ENCODE data around the gene CA5B.
"Not testable (repeated sequence)": the region's sequence is repeated elsewhere in the genome, so short reads cannot be mapped to it uniquely, and the experiment has no call there.

The CA5B gene

DNA sequence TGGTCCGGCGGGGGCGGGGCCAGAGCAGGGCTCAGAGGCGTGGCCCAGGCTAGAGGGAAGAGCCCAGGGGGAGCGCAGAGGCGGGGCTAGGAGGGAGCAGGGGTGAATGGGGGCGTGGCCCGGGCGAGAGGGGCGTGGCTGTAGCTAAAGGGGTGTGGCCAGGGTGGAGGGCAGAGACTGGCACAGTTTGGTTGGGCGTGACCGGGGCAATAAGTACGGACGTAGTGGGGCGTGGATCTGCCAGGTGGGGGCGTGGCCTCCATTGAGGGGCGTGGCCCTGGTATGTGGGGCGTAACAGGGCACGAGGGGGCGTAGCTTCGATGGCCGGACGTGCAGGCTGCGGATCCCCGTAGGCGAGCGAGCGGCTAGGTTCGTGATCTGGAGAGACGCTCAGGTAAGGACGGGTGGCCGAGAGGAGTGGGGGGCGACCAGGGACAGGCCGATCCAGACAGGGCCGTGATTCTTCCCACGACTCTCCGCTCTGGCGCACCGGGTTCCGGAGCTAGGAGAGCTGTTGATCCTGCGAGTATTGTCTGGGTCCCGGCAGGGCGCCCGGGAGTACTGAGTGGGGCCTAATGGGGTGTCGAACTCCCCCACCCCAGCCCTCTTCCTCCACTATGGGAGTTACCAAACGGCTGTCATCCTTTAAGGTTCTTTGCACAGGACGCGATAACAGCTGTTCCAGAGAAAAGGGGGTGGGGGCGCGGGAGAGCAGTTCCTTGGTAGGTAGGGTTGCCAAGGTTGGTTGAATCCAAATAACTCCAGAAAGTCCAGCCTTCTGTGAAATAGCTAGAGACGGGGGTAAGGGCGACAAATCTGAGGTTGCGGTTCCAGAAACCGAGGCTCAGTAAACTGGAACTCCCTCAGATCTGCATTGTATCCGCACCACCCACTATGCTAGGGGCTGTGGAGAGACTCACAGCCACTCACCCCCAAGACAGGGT, at the start of gene CA5B:
CA5B (plus strand) TSS at position 312 of the 944 bp plus-strand sequence. CDS start 11,754 bp downstream, outside the sequence.
- no peaks in the 10 kb centered on the region for H3K9me3 ChIP-seq (ENCODE audit: control insufficient read depth, low read length)
- DNase-seq (ENCODE audit: low read depth) = peak; percentile 88
- peak within 1 kb of the TSS; percentile 47 for H3K9ac ChIP-seq (ENCODE audit: low read length)
- H3K4me3 ChIP-seq (ENCODE audit: low read length) = peak within 1 kb of the TSS; percentile 71
- no peaks in the 10 kb centered on the region for H3K27me3 ChIP-seq (replicated peaks; ENCODE audit: control insufficient read depth, insufficient read depth, low read length)
- peaks cover 11% of the 10 kb centered on the region for H3K36me3 ChIP-seq (ENCODE audit: control insufficient read depth, insufficient read depth, low read length, severe bottlenecking)
- peaks cover 27% of the 10 kb centered on the region for H3K4me1 ChIP-seq (ENCODE audit: control insufficient read depth, insufficient read depth, low read length)

GRCh38 chrX:15694941-15695451, 43.1 kb upstream of the CA5B start:
- H3K9ac ChIP-seq (ENCODE audit: low read length) = no peak overlapping the region
- H3K9me3 ChIP-seq (ENCODE audit: control insufficient read depth, low read length) = no peaks in the 10 kb centered on the region
- DNase-seq (ENCODE audit: low read depth) = no peak
- H3K4me3 ChIP-seq (ENCODE audit: low read length) = no peak overlapping the region
- H3K36me3 ChIP-seq (ENCODE audit: control insufficient read depth, insufficient read depth, low read length, severe bottlenecking) = peaks cover 67% of the 10 kb centered on the region
- H3K27me3 ChIP-seq (replicated peaks; ENCODE audit: control insufficient read depth, insufficient read depth, low read length) = no peaks in the 10 kb centered on the region
- H3K4me1 ChIP-seq (ENCODE audit: control insufficient read depth, insufficient read depth, low read length) = no peaks in the 10 kb centered on the region

DNA sequence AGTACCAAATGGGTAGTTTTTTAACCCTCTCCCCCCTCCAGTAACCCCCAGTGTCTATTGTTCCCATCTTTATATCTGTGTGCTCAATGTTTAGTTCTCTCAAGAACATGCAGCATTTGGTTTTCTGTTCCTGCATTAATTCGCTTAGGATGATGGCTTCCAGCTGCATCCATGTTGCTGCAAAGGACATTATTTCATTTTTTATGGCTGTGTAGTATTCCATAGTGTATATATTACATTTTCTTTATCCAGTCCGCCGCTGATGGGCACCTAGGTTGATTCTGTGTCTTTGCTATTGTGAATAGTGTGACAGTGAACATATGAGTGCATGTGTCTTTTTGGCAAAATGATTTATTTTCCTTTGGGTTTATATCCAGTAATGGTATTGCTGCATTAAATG, 41.6 kb upstream of the CA5B start:
- Histone ChIP-seq H3K9ac (ENCODE audit: low read length) (no peak overlapping the region), H3K36me3 (ENCODE audit: control insufficient read depth, insufficient read depth, low read length, severe bottlenecking) (peaks cover 61% of the 10 kb centered on the region), H3K4me3 (ENCODE audit: low read length) (no peak overlapping the region), H3K27me3 (replicated peaks; ENCODE audit: control insufficient read depth, insufficient read depth, low read length) (no peaks in the 10 kb centered on the region), H3K9me3 (ENCODE audit: control insufficient read depth, low read length) (no peaks in the 10 kb centered on the region), H3K4me1 (ENCODE audit: control insufficient read depth, insufficient read depth, low read length) (no peaks in the 10 kb centered on the region)
- DNase-seq (ENCODE audit: low read depth) = no peak

DNA sequence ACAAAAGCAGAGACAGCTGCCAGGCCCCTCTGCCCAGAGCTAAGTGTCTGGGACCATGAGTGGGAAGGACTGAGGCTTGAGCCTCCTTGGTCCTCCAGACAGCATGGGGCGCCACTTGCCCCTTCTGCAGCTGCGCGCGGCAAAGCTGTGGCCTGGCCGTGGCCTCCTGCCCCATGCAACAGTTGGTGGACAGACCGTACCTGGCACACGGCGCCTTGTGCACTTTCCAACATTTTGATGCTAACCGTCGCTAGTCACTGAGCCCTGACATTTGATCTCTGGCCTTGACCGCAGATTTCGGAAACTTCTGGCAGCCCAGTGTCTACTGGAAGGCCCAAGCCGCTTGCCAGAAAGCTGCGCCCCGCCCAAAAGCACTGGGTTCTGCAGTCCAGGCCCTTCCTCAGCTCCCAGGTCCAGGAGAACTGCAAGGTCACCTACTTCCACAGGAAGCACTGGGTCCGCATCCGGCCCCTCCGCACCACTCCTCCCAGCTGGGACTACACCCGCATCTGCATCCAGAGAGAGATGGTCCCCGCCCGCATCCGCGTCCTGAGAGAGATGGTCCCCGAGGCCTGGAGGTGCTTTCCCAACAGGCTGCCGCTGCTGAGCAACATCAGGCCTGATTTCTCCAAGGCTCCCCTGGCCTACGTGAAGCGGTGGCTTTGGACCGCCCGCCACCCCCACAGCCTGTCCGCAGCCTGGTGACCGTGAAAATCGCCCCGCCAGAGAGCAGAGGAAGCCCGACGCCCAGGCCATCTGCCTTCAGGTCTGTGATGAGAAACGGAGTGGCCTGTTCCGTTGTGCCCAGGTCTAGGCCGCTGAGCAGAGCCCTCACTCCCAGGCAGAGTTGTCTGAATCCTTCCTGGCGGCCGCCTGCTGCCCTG, 35.3 kb upstream of the CA5B start:
- H3K36me3 ChIP-seq (ENCODE audit: control insufficient read depth, insufficient read depth, low read length, severe bottlenecking) = peaks cover 28% of the 10 kb centered on the region
- H3K27me3 ChIP-seq (replicated peaks; ENCODE audit: control insufficient read depth, insufficient read depth, low read length) = no peaks in the 10 kb centered on the region
- no peak overlapping the region for H3K9ac ChIP-seq (ENCODE audit: low read length)
- H3K4me1 ChIP-seq (ENCODE audit: control insufficient read depth, insufficient read depth, low read length) = no peaks in the 10 kb centered on the region
- DNase-seq (ENCODE audit: low read depth) = no peak
- H3K9me3 ChIP-seq (ENCODE audit: control insufficient read depth, low read length) = no peaks in the 10 kb centered on the region
- no peak overlapping the region for H3K4me3 ChIP-seq (ENCODE audit: low read length)

DNA sequence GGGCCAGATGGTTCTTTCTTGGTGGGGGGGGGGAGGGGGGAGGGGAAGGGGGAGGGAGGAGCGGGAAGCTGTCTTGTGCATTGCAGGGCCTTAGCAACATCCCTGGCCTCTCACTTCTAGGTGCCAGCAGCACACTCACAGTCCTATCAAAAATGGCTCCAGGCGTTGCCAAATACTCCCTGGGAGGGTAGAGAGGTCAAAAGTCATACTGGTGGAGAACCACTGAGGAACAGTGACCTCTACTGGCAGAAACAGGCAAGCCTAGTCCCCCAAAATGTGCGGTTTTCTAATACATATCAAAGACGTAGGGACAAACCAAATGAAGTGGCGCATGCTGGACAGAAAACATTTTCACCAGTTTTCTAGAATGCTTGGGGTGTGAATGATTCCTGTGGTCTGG, 34.3 kb upstream of the CA5B start:
- H3K36me3 ChIP-seq (ENCODE audit: control insufficient read depth, insufficient read depth, low read length, severe bottlenecking) = peaks cover 26% of the 10 kb centered on the region
- H3K27me3 ChIP-seq (replicated peaks; ENCODE audit: control insufficient read depth, insufficient read depth, low read length); H3K9ac ChIP-seq (ENCODE audit: low read length); H3K9me3 ChIP-seq (ENCODE audit: control insufficient read depth, low read length); H3K4me3 ChIP-seq (ENCODE audit: low read length); H3K4me1 ChIP-seq (ENCODE audit: control insufficient read depth, insufficient read depth, low read length); DNase-seq (ENCODE audit: low read depth): not testable (repeated sequence)

- not testable (repeated sequence) for H3K4me3 ChIP-seq (ENCODE audit: low read length); H3K9ac ChIP-seq (ENCODE audit: low read length); H3K4me1 ChIP-seq (ENCODE audit: control insufficient read depth, insufficient read depth, low read length); H3K27me3 ChIP-seq (replicated peaks; ENCODE audit: control insufficient read depth, insufficient read depth, low read length); DNase-seq (ENCODE audit: low read depth); H3K9me3 ChIP-seq (ENCODE audit: control insufficient read depth, low read length)
- peaks cover 26% of the 10 kb centered on the region for H3K36me3 ChIP-seq (ENCODE audit: control insufficient read depth, insufficient read depth, low read length, severe bottlenecking)
Observed at GRCh38 chrX:15704273-15704672, 33.8 kb upstream of the CA5B start.

DNA sequence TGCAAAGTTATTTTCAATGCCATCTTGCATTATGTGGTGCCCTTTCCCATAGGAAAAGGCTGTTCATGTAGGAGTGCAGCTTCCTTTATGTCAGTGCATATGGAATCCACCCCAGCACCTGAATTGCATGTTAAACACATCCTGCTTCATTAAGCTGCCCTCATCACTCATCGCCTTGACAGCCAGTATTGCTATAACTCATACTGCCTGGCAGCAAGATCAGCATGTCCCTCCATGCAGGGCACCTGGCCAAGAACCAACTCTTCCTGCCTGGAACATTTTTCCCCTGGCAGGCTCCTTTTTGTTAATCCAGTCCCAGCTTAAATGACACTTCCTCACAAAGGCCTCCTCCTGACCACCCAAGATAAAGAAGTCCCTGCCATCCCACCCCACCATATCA, 23.5 kb upstream of the CA5B start:
- H3K36me3 ChIP-seq (ENCODE audit: control insufficient read depth, insufficient read depth, low read length, severe bottlenecking) = peaks cover 4% of the 10 kb centered on the region
- H3K4me3 ChIP-seq (ENCODE audit: low read length) = no peak overlapping the region
- no peaks in the 10 kb centered on the region for H3K9me3 ChIP-seq (ENCODE audit: control insufficient read depth, low read length)
- H3K9ac ChIP-seq (ENCODE audit: low read length) = no peak overlapping the region
- H3K4me1 ChIP-seq (ENCODE audit: control insufficient read depth, insufficient read depth, low read length) = peaks cover 6% of the 10 kb centered on the region
- no peaks in the 10 kb centered on the region for H3K27me3 ChIP-seq (replicated peaks; ENCODE audit: control insufficient read depth, insufficient read depth, low read length)
- DNase-seq (ENCODE audit: low read depth) = no peak

GRCh38 chrX:15718283-15718970, 19.6 kb upstream of the CA5B start:
- peaks cover 4% of the 10 kb centered on the region for H3K36me3 ChIP-seq (ENCODE audit: control insufficient read depth, insufficient read depth, low read length, severe bottlenecking)
- no peak overlapping the region for H3K9ac ChIP-seq (ENCODE audit: low read length)
- no peaks in the 10 kb centered on the region for H3K27me3 ChIP-seq (replicated peaks; ENCODE audit: control insufficient read depth, insufficient read depth, low read length)
- H3K4me3 ChIP-seq (ENCODE audit: low read length) = no peak overlapping the region
- no peak for DNase-seq (ENCODE audit: low read depth)
- no peaks in the 10 kb centered on the region for H3K9me3 ChIP-seq (ENCODE audit: control insufficient read depth, low read length)
- peaks cover 14% of the 10 kb centered on the region for H3K4me1 ChIP-seq (ENCODE audit: control insufficient read depth, insufficient read depth, low read length)

DNA sequence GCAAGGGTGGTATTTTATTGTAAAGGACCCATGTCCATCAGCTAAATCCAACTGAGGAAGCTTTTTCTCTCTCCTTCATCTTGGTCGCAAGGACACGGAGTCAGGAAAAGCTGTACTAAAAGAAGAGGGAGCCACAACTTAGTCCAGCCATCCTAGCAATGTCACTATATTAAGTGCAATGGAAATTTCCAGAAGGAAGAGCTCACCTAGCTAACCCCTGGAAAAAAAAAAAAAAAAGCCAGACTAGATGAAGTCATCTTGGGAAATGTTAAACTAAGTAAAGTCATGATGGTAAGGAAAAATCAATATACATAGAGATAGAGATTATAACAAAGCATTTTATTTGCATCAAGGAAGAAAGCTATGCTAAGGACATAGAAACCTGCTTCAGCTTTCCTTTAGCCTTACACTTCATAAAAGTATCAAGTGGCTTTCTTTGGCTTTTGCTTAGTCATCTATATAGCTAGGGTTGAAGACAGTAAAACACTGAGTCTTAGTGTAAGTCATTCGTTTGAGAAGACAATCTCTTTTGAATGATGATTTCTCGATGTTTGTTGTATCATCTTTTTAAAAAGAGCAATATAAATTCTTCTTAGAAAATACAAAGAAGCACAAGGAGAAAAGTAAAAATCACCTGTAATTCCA, 18.6 kb upstream of the CA5B start:
- no peak for DNase-seq (ENCODE audit: low read depth)
- Histone ChIP-seq H3K4me3 (ENCODE audit: low read length) (no peak overlapping the region), H3K9ac (ENCODE audit: low read length) (no peak overlapping the region), H3K36me3 (ENCODE audit: control insufficient read depth, insufficient read depth, low read length, severe bottlenecking) (peaks cover 4% of the 10 kb centered on the region), H3K27me3 (replicated peaks; ENCODE audit: control insufficient read depth, insufficient read depth, low read length) (no peaks in the 10 kb centered on the region), H3K9me3 (ENCODE audit: control insufficient read depth, low read length) (no peaks in the 10 kb centered on the region), H3K4me1 (ENCODE audit: control insufficient read depth, insufficient read depth, low read length) (peaks cover 21% of the 10 kb centered on the region)

DNA sequence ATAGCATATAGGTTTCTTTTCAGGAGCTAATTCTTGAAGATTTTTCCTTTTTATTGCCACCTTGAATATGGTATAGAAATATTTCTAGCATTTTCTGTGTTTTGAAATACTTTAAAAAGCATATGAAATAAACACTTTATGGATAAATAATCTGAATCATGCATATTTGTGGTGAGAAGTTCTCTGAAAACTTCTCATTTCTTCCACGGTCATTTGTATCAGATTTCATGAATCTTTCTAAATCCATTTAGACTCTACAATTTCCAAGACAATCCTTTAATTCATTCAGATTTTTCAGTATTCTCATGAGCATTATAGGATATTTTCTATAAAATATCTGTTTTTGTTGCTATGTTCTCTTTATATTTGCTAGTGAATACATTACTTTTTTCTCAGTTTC, 16.2 kb upstream of the CA5B start:
- no peaks in the 10 kb centered on the region for H3K27me3 ChIP-seq (replicated peaks; ENCODE audit: control insufficient read depth, insufficient read depth, low read length)
- H3K9me3 ChIP-seq (ENCODE audit: control insufficient read depth, low read length) = no peaks in the 10 kb centered on the region
- DNase-seq (ENCODE audit: low read depth) = peak; percentile 82
- peaks cover 4% of the 10 kb centered on the region for H3K36me3 ChIP-seq (ENCODE audit: control insufficient read depth, insufficient read depth, low read length, severe bottlenecking)
- no peak overlapping the region for H3K4me3 ChIP-seq (ENCODE audit: low read length)
- H3K4me1 ChIP-seq (ENCODE audit: control insufficient read depth, insufficient read depth, low read length) = peaks cover 15% of the 10 kb centered on the region
- H3K9ac ChIP-seq (ENCODE audit: low read length) = no peak overlapping the region
